GM12801 (cell line): Measurements from ENCODE around the gene PCP2.

ENCODE experiments used
- CTCF ChIP-seq: IDR thresholded peaks from one replicate; pipeline ENCODE4 v1.5.1; 2011; ENCODE audit warnings: control low read depth; ENCODE audit not compliant: insufficient read length; ENCODE audit errors: extremely low read depth

PCP2 gene

GRCh38 chr19:7618348-7618747 is 15.2 kb downstream of the PCP2 start:
- no peak for TF ChIP-seq CTCF

- TF ChIP-seq CTCF: no peak
These were observed 15.8 kb downstream of the PCP2 start for GRCh38 chr19:7617735-7618134.

GRCh38 chr19:7617172-7617571 is 16.3 kb downstream of the PCP2 start:
- TF ChIP-seq CTCF: no peak

DNA sequence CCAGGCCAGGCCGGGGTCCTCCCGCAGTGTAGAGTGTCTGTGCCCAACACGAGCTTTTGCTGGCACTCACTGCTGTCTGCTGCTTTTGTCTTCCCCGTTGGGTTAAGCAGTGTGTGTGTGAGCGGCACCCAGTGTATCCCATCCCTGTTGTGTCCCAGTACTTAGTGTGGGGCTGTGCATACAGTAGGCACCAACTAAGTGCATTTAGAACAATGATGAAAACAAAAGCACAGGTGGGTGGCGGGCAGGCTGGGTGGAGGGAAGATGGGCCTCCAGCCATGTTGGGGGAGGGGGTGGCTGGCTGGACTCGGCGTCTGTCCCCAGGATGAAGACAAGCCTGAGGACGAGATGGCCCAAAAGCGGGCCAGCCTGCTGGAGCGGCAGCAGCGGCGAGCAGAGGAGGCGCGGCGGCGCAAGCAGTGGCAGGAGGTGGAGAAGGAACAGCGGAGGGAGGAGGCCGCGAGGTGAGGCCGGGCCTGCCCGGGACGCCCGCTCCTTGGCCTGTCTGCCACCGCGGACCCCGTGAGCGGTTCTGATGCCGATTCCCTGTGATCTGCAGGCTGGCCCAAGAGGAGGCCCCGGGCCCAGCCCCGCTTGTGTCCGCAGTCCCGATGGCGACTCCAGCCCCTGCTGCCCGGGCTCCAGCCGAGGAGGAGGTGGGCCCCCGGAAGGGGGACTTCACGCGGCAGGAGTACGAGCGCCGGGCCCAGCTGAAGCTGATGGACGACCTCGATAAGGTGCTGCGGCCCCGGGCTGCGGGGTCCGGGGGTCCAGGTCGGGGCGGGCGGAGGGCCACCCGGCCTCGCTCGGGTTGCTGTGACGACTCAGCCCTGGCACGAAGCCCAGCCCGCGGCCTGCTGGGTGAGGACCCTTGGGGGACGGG is 18.4 kb downstream of the PCP2 start:
- TF ChIP-seq CTCF: no peak

- no peak for TF ChIP-seq CTCF
These were observed 20.9 kb downstream of the PCP2 start for GRCh38 chr19:7612282-7613274.

DNA sequence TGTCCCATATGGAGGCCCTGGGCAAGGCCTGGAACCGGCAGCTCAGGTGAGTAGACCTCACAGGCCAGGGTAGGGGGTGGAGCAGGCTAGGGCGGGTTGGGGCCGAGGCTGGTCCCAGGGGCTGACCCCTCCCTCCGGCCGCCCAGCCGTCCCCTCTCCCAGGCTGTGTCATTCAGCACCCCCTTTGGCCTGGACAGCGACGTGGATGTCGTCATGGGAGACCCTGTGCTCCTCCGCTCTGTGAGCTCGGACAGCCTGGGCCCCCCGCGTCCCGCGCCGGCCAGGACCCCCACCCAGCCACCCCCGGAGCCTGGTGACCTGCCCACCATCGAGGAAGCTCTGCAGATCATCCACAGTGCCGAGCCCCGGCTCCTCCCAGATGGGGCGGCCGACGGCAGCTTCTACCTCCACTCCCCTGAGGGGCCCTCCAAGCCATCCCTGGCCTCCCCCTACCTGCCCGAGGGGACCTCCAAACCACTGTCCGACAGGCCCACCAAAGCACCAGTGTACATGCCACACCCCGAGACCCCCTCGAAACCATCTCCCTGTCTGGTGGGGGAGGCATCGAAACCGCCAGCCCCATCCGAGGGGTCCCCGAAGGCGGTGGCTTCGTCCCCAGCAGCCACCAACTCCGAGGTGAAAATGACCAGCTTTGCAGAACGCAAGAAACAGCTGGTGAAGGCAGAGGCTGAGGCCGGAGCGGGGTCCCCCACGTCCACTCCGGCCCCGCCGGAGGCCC is 21.8 kb downstream of the PCP2 start:
- TF ChIP-seq CTCF: no peak
